ENCODE data around the gene TRA2A. TPM values are rescaled to one million over a fixed set of nuclear protein-coding genes. Genes with fewer than 3 reads are reported as not detected.
A peak's percentile ranks its signal among the peaks of the same experiment; 100 is the strongest.

TRA2A gene
- total and polyA plus RNA-seq, 2 of the 13 experiments (the other 11 are each of a cell fraction or from before 2014, with no cell fraction given) = 39.1 to 41.6 TPM

DNA sequence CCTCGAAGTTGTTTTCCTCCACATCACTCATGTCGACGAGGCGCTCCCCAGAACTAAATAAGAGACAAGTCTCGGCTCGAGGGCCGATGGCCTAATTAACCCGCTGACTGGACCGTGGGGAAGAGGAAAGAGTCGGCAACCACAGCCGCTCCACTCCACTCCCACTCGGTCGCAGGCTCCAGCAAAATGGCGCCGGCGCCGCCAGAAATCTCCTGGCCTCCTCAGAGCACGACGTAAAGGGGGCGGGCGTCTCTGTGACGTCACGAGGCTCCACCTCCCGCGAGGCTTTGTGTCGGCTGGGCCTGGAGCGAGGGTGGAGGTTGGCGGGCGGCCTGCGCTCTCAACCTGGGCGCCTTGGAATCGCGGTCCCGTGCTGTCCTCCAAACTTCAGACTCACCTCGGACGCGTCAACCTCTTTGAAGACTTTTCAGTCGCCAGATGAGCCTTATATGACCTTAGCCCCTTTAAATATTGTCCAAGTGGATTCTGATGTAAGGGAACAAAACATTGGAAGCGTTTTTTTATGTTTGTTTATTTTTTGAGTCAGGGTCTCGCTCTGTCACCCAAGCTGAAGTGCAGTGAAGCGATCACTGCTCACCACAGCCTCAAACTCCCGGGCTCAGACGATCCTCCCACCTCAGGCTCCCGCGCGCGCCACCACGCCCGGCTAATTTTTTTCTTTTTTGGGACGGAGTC lies at the start of gene TRA2A (continued):
- TF ChIP-seq, protein P1, sequence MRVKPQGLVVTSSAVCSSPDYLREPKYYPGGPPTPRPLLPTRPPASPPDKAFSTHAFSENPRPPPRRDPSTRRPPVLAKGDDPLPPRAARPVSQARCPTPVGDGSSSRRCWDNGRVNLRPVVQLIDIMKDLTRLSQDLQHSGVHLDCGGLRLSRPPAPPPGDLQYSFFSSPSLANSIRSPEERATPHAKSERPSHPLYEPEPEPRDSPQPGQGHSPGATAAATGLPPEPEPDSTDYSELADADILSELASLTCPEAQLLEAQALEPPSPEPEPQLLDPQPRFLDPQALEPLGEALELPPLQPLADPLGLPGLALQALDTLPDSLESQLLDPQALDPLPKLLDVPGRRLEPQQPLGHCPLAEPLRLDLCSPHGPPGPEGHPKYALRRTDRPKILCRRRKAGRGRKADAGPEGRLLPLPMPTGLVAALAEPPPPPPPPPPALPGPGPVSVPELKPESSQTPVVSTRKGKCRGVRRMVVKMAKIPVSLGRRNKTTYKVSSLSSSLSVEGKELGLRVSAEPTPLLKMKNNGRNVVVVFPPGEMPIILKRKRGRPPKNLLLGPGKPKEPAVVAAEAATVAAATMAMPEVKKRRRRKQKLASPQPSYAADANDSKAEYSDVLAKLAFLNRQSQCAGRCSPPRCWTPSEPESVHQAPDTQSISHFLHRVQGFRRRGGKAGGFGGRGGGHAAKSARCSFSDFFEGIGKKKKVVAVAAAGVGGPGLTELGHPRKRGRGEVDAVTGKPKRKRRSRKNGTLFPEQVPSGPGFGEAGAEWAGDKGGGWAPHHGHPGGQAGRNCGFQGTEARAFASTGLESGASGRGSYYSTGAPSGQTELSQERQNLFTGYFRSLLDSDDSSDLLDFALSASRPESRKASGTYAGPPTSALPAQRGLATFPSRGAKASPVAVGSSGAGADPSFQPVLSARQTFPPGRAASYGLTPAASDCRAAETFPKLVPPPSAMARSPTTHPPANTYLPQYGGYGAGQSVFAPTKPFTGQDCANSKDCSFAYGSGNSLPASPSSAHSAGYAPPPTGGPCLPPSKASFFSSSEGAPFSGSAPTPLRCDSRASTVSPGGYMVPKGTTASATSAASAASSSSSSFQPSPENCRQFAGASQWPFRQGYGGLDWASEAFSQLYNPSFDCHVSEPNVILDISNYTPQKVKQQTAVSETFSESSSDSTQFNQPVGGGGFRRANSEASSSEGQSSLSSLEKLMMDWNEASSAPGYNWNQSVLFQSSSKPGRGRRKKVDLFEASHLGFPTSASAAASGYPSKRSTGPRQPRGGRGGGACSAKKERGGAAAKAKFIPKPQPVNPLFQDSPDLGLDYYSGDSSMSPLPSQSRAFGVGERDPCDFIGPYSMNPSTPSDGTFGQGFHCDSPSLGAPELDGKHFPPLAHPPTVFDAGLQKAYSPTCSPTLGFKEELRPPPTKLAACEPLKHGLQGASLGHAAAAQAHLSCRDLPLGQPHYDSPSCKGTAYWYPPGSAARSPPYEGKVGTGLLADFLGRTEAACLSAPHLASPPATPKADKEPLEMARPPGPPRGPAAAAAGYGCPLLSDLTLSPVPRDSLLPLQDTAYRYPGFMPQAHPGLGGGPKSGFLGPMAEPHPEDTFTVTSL (CRISPR knock-in tag; IDR thresholded peaks at IDR 0.05; ENCODE audit: borderline replicate concordance) = peak; percentile 33; the same call in 1 of the 2 replicates
- TF ChIP-seq NRL (CRISPR knock-in tag; IDR thresholded peaks at IDR 0.05; ENCODE audit: borderline replicate concordance) = peak; percentile 85
- no peak for TF ChIP-seq TCF7L2 (IDR thresholded peaks at IDR 0.05; ENCODE audit: low read depth, low read length)
- TF ChIP-seq, protein P2, sequence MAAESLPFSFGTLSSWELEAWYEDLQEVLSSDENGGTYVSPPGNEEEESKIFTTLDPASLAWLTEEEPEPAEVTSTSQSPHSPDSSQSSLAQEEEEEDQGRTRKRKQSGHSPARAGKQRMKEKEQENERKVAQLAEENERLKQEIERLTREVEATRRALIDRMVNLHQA (CRISPR knock-in tag; IDR thresholded peaks at IDR 0.05) = 0 out of 2 replicates have a peak, but pooled peaks have one; percentile 32
- peak; percentile 98 to 99 for TF ChIP-seq POLR2A (IDR thresholded peaks at IDR 0.05; ENCODE audit: insufficient read depth in 1 of 2, low read depth in 2 of 2, low read length in 2 of 2)
- no peak for TF ChIP-seq ZFYVE20 (CRISPR knock-in tag; IDR thresholded peaks at IDR 0.05; ENCODE audit: borderline replicate concordance, low read depth)
- TF ChIP-seq ZSCAN9 (CRISPR knock-in tag; IDR thresholded peaks at IDR 0.05; ENCODE audit: borderline replicate concordance) = peak; percentile 52
- no peak for TF ChIP-seq GPN1 (CRISPR knock-in tag; IDR thresholded peaks at IDR 0.05; ENCODE audit: borderline replicate concordance)
- TF ChIP-seq, protein P3, sequence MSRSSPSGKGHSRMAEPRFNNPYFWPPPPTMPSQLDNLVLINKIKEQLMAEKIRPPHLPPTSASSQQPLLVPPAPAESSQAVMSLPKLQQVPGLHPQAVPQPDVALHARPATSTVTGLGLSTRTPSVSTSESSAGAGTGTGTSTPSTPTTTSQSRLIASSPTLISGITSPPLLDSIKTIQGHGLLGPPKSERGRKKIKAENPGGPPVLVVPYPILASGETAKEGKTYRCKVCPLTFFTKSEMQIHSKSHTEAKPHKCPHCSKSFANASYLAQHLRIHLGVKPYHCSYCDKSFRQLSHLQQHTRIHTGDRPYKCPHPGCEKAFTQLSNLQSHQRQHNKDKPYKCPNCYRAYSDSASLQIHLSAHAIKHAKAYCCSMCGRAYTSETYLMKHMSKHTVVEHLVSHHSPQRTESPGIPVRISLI (CRISPR knock-in tag; IDR thresholded peaks at IDR 0.05; ENCODE audit: borderline replicate concordance) = peak; percentile 56; the same call in 1 of the 2 replicates
- peak; percentile 49; the same call in 1 of the 2 replicates for TF ChIP-seq HDAC2 (CRISPR knock-in tag; IDR thresholded peaks at IDR 0.05)
- TF ChIP-seq, protein P4, sequence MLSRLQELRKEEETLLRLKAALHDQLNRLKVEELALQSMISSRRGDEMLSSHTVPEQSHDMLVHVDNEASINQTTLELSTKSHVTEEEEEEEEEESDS (CRISPR knock-in tag; IDR thresholded peaks at IDR 0.05; ENCODE audit: borderline replicate concordance) = 0 out of 2 replicates have a peak, but pooled peaks have one; percentile 23
- TF ChIP-seq MED1 (CRISPR knock-in tag; IDR thresholded peaks at IDR 0.05) = peak; percentile 74
- TF ChIP-seq ISX (CRISPR knock-in tag; conservative IDR thresholded peaks at IDR 0.05) = 0 out of 2 replicates have a peak, but pooled peaks have one; percentile 43
- no peak for TF ChIP-seq SOX6 (IDR thresholded peaks at IDR 0.05)
- TF ChIP-seq SOX6 (CRISPR knock-in tag; IDR thresholded peaks at IDR 0.05) = peak; percentile 79
- no peak for TF ChIP-seq IKZF4 (CRISPR knock-in tag; IDR thresholded peaks at IDR 0.05; ENCODE audit: borderline replicate concordance, low read depth, not compliant biosample characterization)
- TF ChIP-seq ZFP62 (CRISPR knock-in tag; IDR thresholded peaks at IDR 0.05) = no peak
- TF ChIP-seq, protein P5, sequence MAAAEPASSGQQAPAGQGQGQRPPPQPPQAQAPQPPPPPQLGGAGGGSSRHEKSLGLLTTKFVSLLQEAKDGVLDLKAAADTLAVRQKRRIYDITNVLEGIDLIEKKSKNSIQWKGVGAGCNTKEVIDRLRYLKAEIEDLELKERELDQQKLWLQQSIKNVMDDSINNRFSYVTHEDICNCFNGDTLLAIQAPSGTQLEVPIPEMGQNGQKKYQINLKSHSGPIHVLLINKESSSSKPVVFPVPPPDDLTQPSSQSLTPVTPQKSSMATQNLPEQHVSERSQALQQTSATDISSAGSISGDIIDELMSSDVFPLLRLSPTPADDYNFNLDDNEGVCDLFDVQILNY (CRISPR knock-in tag; conservative IDR thresholded peaks at IDR 0.05) = no peak
- peak; percentile 99 for TF ChIP-seq ZNF333 (CRISPR knock-in tag; IDR thresholded peaks at IDR 0.05; ENCODE audit: borderline replicate concordance)
- no peak for TF ChIP-seq NPAS2 (CRISPR knock-in tag; IDR thresholded peaks at IDR 0.05; ENCODE audit: borderline replicate concordance)

Data from HepG2 (cell line).